ENCODE results near the gene SEMA5A.

DNA sequence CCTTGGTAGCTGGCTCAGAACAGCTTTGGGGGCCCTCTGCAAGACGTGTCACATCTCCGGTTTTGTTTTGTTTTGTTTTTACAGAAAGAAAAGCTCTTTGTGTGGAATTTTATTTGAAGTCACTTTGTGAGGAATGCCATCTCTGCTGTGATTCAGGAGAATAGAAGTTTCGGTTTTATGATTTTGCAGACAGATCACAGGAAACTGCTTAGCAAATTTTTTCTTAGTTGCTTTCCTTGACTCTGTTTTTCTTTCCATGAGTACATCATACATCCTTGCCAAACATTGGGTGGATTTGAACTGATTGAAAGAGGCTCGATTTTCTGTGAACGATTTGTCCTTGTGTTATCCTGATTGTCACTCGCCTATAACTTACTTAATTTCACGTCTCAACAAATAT is 5.1 kb downstream of the SEMA5A start:
- TF ChIP-seq KLF1 (tag by site-specific recombination; IDR thresholded peaks at IDR 0.05) (no peak), ZNF121 (tag by site-specific recombination; IDR thresholded peaks at IDR 0.05) (no peak), CTCF (tag by site-specific recombination; IDR thresholded peaks at IDR 0.05) (no peak), ZNF19 (tag by site-specific recombination; IDR thresholded peaks at IDR 0.05; ENCODE audit: low read depth) (no peak), ZNF558 (tag by site-specific recombination; IDR thresholded peaks at IDR 0.05) (no peak), ZNF350 (tag by site-specific recombination; IDR thresholded peaks at IDR 0.05) (no peak), ZNF701 (tag by site-specific recombination; IDR thresholded peaks at IDR 0.05) (no peak), ZNF175 (tag by site-specific recombination; IDR thresholded peaks at IDR 0.05) (no peak), ZNF23 (tag by site-specific recombination; IDR thresholded peaks at IDR 0.05; ENCODE audit: borderline replicate concordance) (no peak), HOXA7 (CRISPR knock-in tag; IDR thresholded peaks at IDR 0.05; ENCODE audit: borderline replicate concordance) (no peak), OSR2 (tag by site-specific recombination; IDR thresholded peaks at IDR 0.05) (no peak), ZNF157 (tag by site-specific recombination; IDR thresholded peaks at IDR 0.05) (no peak)
- TF ChIP-seq, protein P1, sequence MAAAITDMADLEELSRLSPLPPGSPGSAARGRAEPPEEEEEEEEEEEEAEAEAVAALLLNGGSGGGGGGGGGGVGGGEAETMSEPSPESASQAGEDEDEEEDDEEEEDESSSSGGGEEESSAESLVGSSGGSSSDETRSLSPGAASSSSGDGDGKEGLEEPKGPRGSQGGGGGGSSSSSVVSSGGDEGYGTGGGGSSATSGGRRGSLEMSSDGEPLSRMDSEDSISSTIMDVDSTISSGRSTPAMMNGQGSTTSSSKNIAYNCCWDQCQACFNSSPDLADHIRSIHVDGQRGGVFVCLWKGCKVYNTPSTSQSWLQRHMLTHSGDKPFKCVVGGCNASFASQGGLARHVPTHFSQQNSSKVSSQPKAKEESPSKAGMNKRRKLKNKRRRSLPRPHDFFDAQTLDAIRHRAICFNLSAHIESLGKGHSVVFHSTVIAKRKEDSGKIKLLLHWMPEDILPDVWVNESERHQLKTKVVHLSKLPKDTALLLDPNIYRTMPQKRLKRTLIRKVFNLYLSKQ (tag by site-specific recombination; IDR thresholded peaks at IDR 0.05; ENCODE audit: borderline replicate concordance) = no peak
